Vagina (tissue), 2 donors: ENCODE data around the gene GOLGA2. TPM values are rescaled to one million over a fixed set of nuclear protein-coding genes. Genes with fewer than 3 reads are reported as not detected.
A peak's percentile ranks its signal among the peaks of the same experiment; 100 is the strongest.

Experiments
- DNase-seq, 2 donors: peaks; one replicate each; pipeline ENCODE4 v3.0.0-alpha.2; 2017; ENCODE audit errors: extremely low spot score in 2 of 2
- H3K27ac ChIP-seq: fragments of 200-600 bp; sonication (generic); one replicate; pipeline ENCODE4 v1.5.1; 2019
- H3K27me3 ChIP-seq: fragments of 200-600 bp; sonication (generic); one replicate; pipeline ENCODE4 v1.5.1; 2019
- H3K36me3 ChIP-seq, 2 donors: fragments of 200-600 bp; sonication (generic); one replicate each; pipeline ENCODE4 v1.5.1; 2017 to 2019
- H3K4me1 ChIP-seq: fragments of 200-600 bp; sonication (generic); one replicate; pipeline ENCODE4 v1.5.1; 2019
- H3K4me3 ChIP-seq, 2 donors: fragments of 200-600 bp; sonication (generic); 1 replicate in 1 of 2; 2 replicates in 1 of 2; pipeline ENCODE4 v1.5.1; 2016 to 2019
- H3K9me3 ChIP-seq: fragments of 200-600 bp; sonication (generic); one replicate; pipeline ENCODE4 v1.5.1; 2019
- POLR2A ChIP-seq, 2 donors: fragments of 450-650 bp; IDR thresholded peaks; one replicate each; pipeline ENCODE4 v1.6.1; 2017; ENCODE audit warnings: antibody characterized with exemption in 2 of 2, mild to moderate bottlenecking in 2 of 2, moderate library complexity in 2 of 2
- POLR2AphosphoS5 ChIP-seq, 2 donors: sonication (generic); formaldehyde crosslinking; IDR thresholded peaks; one replicate each; pipeline ENCODE4 v1.9.0; 2017; ENCODE audit warnings: antibody characterized with exemption in 2 of 2, mild to moderate bottlenecking in 2 of 2, low read depth in 1 of 2; ENCODE audit not compliant: insufficient read depth in 1 of 2
- intact Hi-C: fragments of 100-400 bp; cut with DNase I; formaldehyde crosslinking; loops from one replicate; pipeline ENCODE4 v1.15.1; 2023
- total RNA-seq: library from RNA; depleted of rRNA; stranded (reverse); fragments of >200 nt; gene quantifications from one replicate; pipeline ENCODE4 v1.2.3, GENCODE V29; 2016
- TF ChIP-seq, protein P1 (sequence below), 3 experiments: fragments of 450-650 bp in 2 of 3; fragments of 200-600 bp in 1 of 3; sonication (generic) in 1 of 3; IDR thresholded peaks; one replicate each; pipeline ENCODE4 v1.5.1; 2017 to 2019; ENCODE audit warnings: antibody characterized with exemption in 3 of 3, mild to moderate bottlenecking in 2 of 3, moderate library complexity in 2 of 3

Gene GOLGA2
- total RNA-seq, 1 donor from 2014 or later: 84.5 TPM

- Histone ChIP-seq H3K4me3 (peak overlapping the region; percentile 19 to 27), H3K36me3 (peaks cover 0 to 20% of the 10 kb centered on the region in 2 donors), H3K4me1 (peaks cover 45% of the 10 kb centered on the region), H3K27ac (peak overlapping the region; percentile 89), H3K27me3 (no peaks in the 10 kb centered on the region), H3K9me3 (no peaks in the 10 kb centered on the region)
- intact Hi-C loops: no loop called here
- TF ChIP-seq POLR2A (IDR thresholded peaks at IDR 0.05) (no peak), POLR2AphosphoS5 (IDR thresholded peaks at IDR 0.05; ENCODE audit: insufficient read depth in 1 of 2, low read depth in 1 of 2) (no peak)
- TF ChIP-seq, protein P1, sequence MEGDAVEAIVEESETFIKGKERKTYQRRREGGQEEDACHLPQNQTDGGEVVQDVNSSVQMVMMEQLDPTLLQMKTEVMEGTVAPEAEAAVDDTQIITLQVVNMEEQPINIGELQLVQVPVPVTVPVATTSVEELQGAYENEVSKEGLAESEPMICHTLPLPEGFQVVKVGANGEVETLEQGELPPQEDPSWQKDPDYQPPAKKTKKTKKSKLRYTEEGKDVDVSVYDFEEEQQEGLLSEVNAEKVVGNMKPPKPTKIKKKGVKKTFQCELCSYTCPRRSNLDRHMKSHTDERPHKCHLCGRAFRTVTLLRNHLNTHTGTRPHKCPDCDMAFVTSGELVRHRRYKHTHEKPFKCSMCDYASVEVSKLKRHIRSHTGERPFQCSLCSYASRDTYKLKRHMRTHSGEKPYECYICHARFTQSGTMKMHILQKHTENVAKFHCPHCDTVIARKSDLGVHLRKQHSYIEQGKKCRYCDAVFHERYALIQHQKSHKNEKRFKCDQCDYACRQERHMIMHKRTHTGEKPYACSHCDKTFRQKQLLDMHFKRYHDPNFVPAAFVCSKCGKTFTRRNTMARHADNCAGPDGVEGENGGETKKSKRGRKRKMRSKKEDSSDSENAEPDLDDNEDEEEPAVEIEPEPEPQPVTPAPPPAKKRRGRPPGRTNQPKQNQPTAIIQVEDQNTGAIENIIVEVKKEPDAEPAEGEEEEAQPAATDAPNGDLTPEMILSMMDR (IDR thresholded peaks at IDR 0.05): no peak
- no peak for DNase-seq
These were observed 57.7 kb downstream of the GOLGA2 start for GRCh38 chr9:128218172-128218517.

GRCh38 chr9:128216781-128217553 lies 58.8 kb downstream of the GOLGA2 start:
- Histone ChIP-seq H3K27ac (peak overlapping the region; percentile 89), H3K4me1 (peaks cover 47% of the 10 kb centered on the region), H3K4me3 (no peak overlapping the region), H3K27me3 (no peaks in the 10 kb centered on the region), H3K9me3 (no peaks in the 10 kb centered on the region), H3K36me3 (peaks cover 0 to 14% of the 10 kb centered on the region in 2 donors)
- TF ChIP-seq, protein P1 (IDR thresholded peaks at IDR 0.05): no peak
- TF ChIP-seq POLR2A (IDR thresholded peaks at IDR 0.05) (no peak), POLR2AphosphoS5 (IDR thresholded peaks at IDR 0.05; ENCODE audit: insufficient read depth in 1 of 2, low read depth in 1 of 2) (no peak)
- DNase-seq: no peak
- intact Hi-C loops: no loop called here

- peak; percentile 38 to 44 for TF ChIP-seq POLR2AphosphoS5 (IDR thresholded peaks at IDR 0.05; ENCODE audit: insufficient read depth in 1 of 2, low read depth in 1 of 2)
- TF ChIP-seq, protein P1 (IDR thresholded peaks at IDR 0.05): no peak
- Histone ChIP-seq H3K4me1 (peaks cover 56% of the 10 kb centered on the region), H3K9me3 (no peaks in the 10 kb centered on the region), H3K27me3 (no peaks in the 10 kb centered on the region), H3K27ac (peak overlapping the region; percentile 89), H3K4me3 (no peak overlapping the region), H3K36me3 (peaks cover 0 to 11% of the 10 kb centered on the region in 2 donors)
- peak in 1 of 2 donors; percentile 96 for DNase-seq
- intact Hi-C loops: no loop called here
These were observed 60.1 kb downstream of the GOLGA2 start for GRCh38 chr9:128215491-128216409.

- TF ChIP-seq POLR2A (IDR thresholded peaks at IDR 0.05): no peak
- TF ChIP-seq POLR2AphosphoS5 (IDR thresholded peaks at IDR 0.05; ENCODE audit: insufficient read depth in 1 of 2, low read depth in 1 of 2): no peak
- H3K36me3 ChIP-seq: peaks cover 0 to 7% of the 10 kb centered on the region in 2 donors
- H3K4me1 ChIP-seq: peaks cover 60% of the 10 kb centered on the region
- H3K9me3 ChIP-seq: no peaks in the 10 kb centered on the region
- peak overlapping the region; percentile 89 for H3K27ac ChIP-seq
- intact Hi-C loops: no loop called here
- H3K27me3 ChIP-seq: no peaks in the 10 kb centered on the region
- DNase-seq: no peak
- no peak overlapping the region for H3K4me3 ChIP-seq
These were observed 61.0 kb downstream of the GOLGA2 start for GRCh38 chr9:128214571-128215490.
